Endothelial cell of umbilical vein (primary cell): Measurements from ENCODE around the gene ZNF407. TPM values are rescaled to one million over a fixed set of nuclear protein-coding genes. Genes with fewer than 3 reads are reported as not detected.

Source experiments
- BruUV-seq: library from RNA; stranded (reverse); fragments of 400-500 nt; replicated peaks from 2 replicates; lab custom pipeline; 2021; lab: Mats Ljungman, UMichigan
- CTCF ChIA-PET: fragments of 300-600, 350-600 bp; sonication (Branson Sonifier 250); formaldehyde crosslinking; loops from one replicate; lab custom pipeline; 2021; ENCODE audit warnings: antibody characterized with exemption, inconsistent platforms; lab: Charles Lee
- POLR2A ChIA-PET: fragments of 300-600, 350-600 bp; sonication (Branson Sonifier 250); formaldehyde crosslinking; loops from one replicate; lab custom pipeline; 2021; ENCODE audit warnings: antibody characterized with exemption, inconsistent platforms; lab: Charles Lee
- DNase-seq: peaks from one replicate; pipeline ENCODE4 v3.0.0-alpha.2; 2011; ENCODE audit warnings: low read depth, low spot score
- FAIRE-seq: peaks from 2 replicates; lab custom pipeline; 2011; peaks lifted over from hg19 to GRCh38; lab: Jason Lieb, UNC
- H2AFZ ChIP-seq: 2 replicates; pipeline ENCODE4 v1.6.0; 2012; ENCODE audit warnings: low read depth, low read length, control low read depth, inconsistent platforms
- H3K27ac ChIP-seq: 2 replicates; pipeline ENCODE4 v1.5.1; 2011; ENCODE audit warnings: low read depth, mild to moderate bottlenecking, control low read depth, low read length, moderate library complexity; ENCODE audit not compliant: insufficient read depth
- H3K27me3 ChIP-seq, 2 experiments: 2 replicates each; pipeline versions ENCODE4 v1.6.0 to v1.6.1; 2011; ENCODE audit warnings: low read length in 2 of 2, mixed read lengths in 1 of 2; ENCODE audit not compliant: control insufficient read depth in 2 of 2, insufficient read depth in 2 of 2
- H3K36me3 ChIP-seq, 2 experiments: 2 replicates in 1 of 2; 3 replicates in 1 of 2; pipeline ENCODE4 v1.5.1; 2011; ENCODE audit warnings: low read length in 2 of 2, mild to moderate bottlenecking in 1 of 2, moderate library complexity in 1 of 2; ENCODE audit not compliant: control insufficient read depth in 2 of 2, insufficient read depth in 2 of 2; ENCODE audit errors: extremely low read depth in 1 of 2
- H3K4me1 ChIP-seq: 3 replicates; pipeline ENCODE4 v1.5.1; 2011; ENCODE audit warnings: mild to moderate bottlenecking, low read length; ENCODE audit not compliant: control insufficient read depth, insufficient read depth; ENCODE audit errors: extremely low read depth
- H3K4me2 ChIP-seq: 2 replicates; pipeline ENCODE4 v1.6.1; 2011; ENCODE audit warnings: low read length, control low read depth, mixed read lengths; ENCODE audit not compliant: insufficient read depth
- H3K4me3 ChIP-seq, 3 experiments: fragments of 200-600 bp in 1 of 3; sonication (generic), shearing (Covaris generic) in 1 of 3; replicated peaks in 1 of 3; 2 replicates each; pipeline ENCODE4 v1.5.1; 2011 to 2016; ENCODE audit warnings: control low read depth in 3 of 3, low read length in 3 of 3, mild to moderate bottlenecking in 2 of 3, inconsistent platforms in 1 of 3, low read depth in 1 of 3, moderate library complexity in 1 of 3; ENCODE audit not compliant: insufficient read depth in 1 of 3
- H3K79me2 ChIP-seq: 2 replicates; pipeline ENCODE4 v1.6.0; 2012; ENCODE audit warnings: low read length, inconsistent platforms; ENCODE audit not compliant: control insufficient read depth, insufficient read depth
- H3K9ac ChIP-seq: replicated peaks from 2 replicates; pipeline ENCODE3; 2011; ENCODE audit warnings: low read length, control low read depth; ENCODE audit not compliant: insufficient read depth; ENCODE audit errors: extremely low read depth
- H3K9me1 ChIP-seq: replicated peaks from 3 replicates; pipeline ENCODE4 v1.6.0; 2011; ENCODE audit warnings: mild to moderate bottlenecking, low read length; ENCODE audit not compliant: control insufficient read depth, insufficient read depth; ENCODE audit errors: extremely low read depth
- H3K9me3 ChIP-seq: replicated peaks from 2 replicates; pipeline ENCODE4 v1.5.1; 2012; ENCODE audit warnings: low read length, inconsistent platforms; ENCODE audit not compliant: control insufficient read depth, insufficient read depth
- H4K20me1 ChIP-seq: replicated peaks from 2 replicates; pipeline ENCODE3; 2011; ENCODE audit warnings: mild to moderate bottlenecking, low read length; ENCODE audit not compliant: control insufficient read depth, insufficient read depth; ENCODE audit errors: extremely low read depth
- EZH2 ChIP-seq: IDR thresholded peaks from 2 replicates; pipeline ENCODE4 v1.6.1; 2012; ENCODE audit warnings: borderline replicate concordance, low read depth, mild to moderate bottlenecking, moderate library complexity, low read length, inconsistent platforms; ENCODE audit not compliant: severe bottlenecking
- FOS ChIP-seq: IDR thresholded peaks from 2 replicates; pipeline ENCODE4 v1.6.1; 2011; ENCODE audit warnings: mild to moderate bottlenecking, low read length, moderate library complexity, borderline replicate concordance; ENCODE audit not compliant: insufficient read depth
- GATA2 ChIP-seq: IDR thresholded peaks from 2 replicates; pipeline ENCODE4 v1.7.0; 2011; ENCODE audit warnings: low read depth, mild to moderate bottlenecking, moderate library complexity, mixed read lengths, low read length; ENCODE audit not compliant: insufficient read length, insufficient read depth
- JUN ChIP-seq: IDR thresholded peaks from 2 replicates; pipeline ENCODE4 v1.6.1; 2011; ENCODE audit warnings: borderline replicate concordance, low read depth; ENCODE audit not compliant: insufficient read length, insufficient read depth
- MYC ChIP-seq: IDR thresholded peaks from one replicate; pipeline ENCODE4 v1.6.1; 2011; ENCODE audit warnings: mild to moderate bottlenecking, low read depth, low read length
- POLR2A ChIP-seq: IDR thresholded peaks from 2 replicates; pipeline ENCODE4 v1.6.1; 2012; ENCODE audit warnings: low read depth, mild to moderate bottlenecking, control low read depth, low read length
- POLR2AphosphoS5 ChIP-seq: IDR thresholded peaks from 2 replicates; pipeline ENCODE4 v1.6.1; 2012; ENCODE audit warnings: low read depth, mild to moderate bottlenecking, control low read depth, low read length, moderate library complexity; ENCODE audit not compliant: insufficient read depth
- dilution Hi-C: fragments of 300-500 bp; cut with MboI; formaldehyde crosslinking; loops from one replicate; pipeline ENCODE4 v1.15.0; 2019; ENCODE audit warnings: low sequenced_read_pairs; ENCODE audit not compliant: extremely low pct_ligation_motif_present
- intact Hi-C: fragments of 100-400 bp; cut with micrococcal nuclease; formaldehyde crosslinking; loops from one replicate; pipeline ENCODE4 v1.10.0; 2022
- polyA plus RNA-seq, 4 experiments: library from polyadenylated mRNA; depleted of rRNA in 3 of 4; stranded (reverse) in 3 of 4; unstranded in 1 of 4; fragments of >200 nt; gene quantifications; 2 replicates each; pipeline versions ENCODE4 v1.2.1 to v1.2.3, GENCODE V29; 2011 to 2012; ENCODE audit warnings: missing spikeins in 1 of 4
- total RNA-seq: library from RNA; stranded (reverse); gene quantifications from 2 replicates; pipeline ENCODE4 v1.2.3, GENCODE V29; 2021
- TF ChIP-seq, protein P1 (sequence below): IDR thresholded peaks from 2 replicates; pipeline ENCODE4 v1.6.1; 2011; ENCODE audit not compliant: insufficient read depth, insufficient read length
- TF ChIP-seq, protein P2 (sequence below), 2 donors: IDR thresholded peaks; 1 replicate in 1 of 2; 2 replicates in 1 of 2; pipeline ENCODE4 v1.5.1; 2011; ENCODE audit warnings: low read length in 2 of 2, mild to moderate bottlenecking in 2 of 2, moderate library complexity in 2 of 2, control low read depth in 1 of 2, inconsistent platforms in 1 of 2, low read depth in 1 of 2; ENCODE audit not compliant: insufficient read depth in 1 of 2; ENCODE audit errors: extremely low read depth in 1 of 2

ZNF407 gene
- total and polyA plus RNA-seq, 2 donors (not counting 3 experiments of a cell fraction or from before 2014, with no cell fraction given), result 3.8 to 20.1 TPM

DNA sequence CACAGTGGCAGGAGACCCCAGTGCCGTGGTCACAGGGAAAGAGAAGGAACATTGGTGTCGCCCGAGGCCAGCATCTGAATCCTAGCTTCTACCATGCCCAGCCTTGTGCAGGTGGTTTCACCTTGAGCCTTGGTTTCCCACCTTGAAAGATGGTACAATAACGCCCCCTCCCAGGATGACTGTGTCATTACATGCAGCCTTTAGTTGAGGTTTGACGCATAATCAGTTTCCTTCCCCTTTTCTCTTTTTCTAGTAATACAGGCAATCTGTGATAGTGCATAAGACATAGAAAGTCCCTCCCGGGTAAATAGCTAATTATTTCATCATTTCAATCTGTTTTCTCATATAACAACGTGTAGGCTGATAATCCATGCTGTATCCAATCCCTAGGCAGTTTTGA lies 29.8 kb upstream of the ZNF407 start:
- Histone ChIP-seq H3K9me1 (no peaks in the 10 kb centered on the region), H3K9ac (no peak overlapping the region), H3K27ac (no peak overlapping the region), H3K9me3 (no peaks in the 10 kb centered on the region), H3K4me1 (no peaks in the 10 kb centered on the region), H3K27me3 (no peaks in the 10 kb centered on the region), H4K20me1 (no peaks in the 10 kb centered on the region), H3K4me2 (no peak overlapping the region), H2AFZ (no peak overlapping the region), H3K4me3 (no peak overlapping the region), H3K79me2 (no peaks in the 10 kb centered on the region), H3K36me3 (no peaks in the 10 kb centered on the region)
- POLR2A ChIA-PET, result no interaction called here
- no peak for DNase-seq
- CTCF ChIA-PET, result interaction anchor here (2.9 kb wide), 1 partner anchor 16 kb away, joined by 10 read pairs; no protein-coding TSS in a partner anchor
- no peak for TF ChIP-seq MYC
- no peak for TF ChIP-seq POLR2AphosphoS5
- TF ChIP-seq, protein P1, sequence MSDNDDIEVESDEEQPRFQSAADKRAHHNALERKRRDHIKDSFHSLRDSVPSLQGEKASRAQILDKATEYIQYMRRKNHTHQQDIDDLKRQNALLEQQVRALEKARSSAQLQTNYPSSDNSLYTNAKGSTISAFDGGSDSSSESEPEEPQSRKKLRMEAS, result no peak
- TF ChIP-seq GATA2, result no peak
- intact Hi-C loops (no loop called here), dilution Hi-C loops (no loop called here)
- BruUV-seq, result no TSS peak
- no peak for FAIRE-seq

DNA sequence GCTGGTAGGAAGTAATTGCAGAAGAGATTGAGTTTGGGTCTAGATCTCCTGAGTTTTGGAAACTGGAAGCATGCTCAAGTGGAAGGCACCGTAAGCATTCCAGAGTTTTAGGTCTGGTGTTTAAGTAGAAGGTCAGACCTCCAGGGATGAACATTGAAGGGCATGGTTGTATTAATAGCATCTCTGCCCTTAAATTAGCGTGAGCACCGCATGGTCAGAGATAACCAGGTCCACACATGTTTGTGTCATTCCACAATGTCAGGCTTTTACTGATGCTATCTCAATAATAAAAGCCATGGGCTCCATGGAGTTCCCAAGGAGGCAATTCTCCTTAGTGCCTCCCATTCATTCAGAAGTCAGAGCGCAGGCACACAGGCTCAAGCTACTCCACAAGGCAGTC lies 28.3 kb upstream of the ZNF407 start:
- dilution Hi-C loops, result no loop called here
- Histone ChIP-seq H3K4me3 (no peak overlapping the region), H3K36me3 (no peaks in the 10 kb centered on the region), H3K9me1 (no peaks in the 10 kb centered on the region), H3K4me2 (no peak overlapping the region), H3K79me2 (no peaks in the 10 kb centered on the region), H3K9ac (no peak overlapping the region), H2AFZ (no peak overlapping the region), H3K27ac (no peak overlapping the region), H3K27me3 (no peaks in the 10 kb centered on the region), H3K9me3 (no peaks in the 10 kb centered on the region), H3K4me1 (no peaks in the 10 kb centered on the region), H4K20me1 (no peaks in the 10 kb centered on the region)
- ChIA-PET POLR2A (no interaction called here), CTCF (interaction anchor here (2.9 kb wide), 1 partner anchor 17 kb away, joined by 10 read pairs; no protein-coding TSS in a partner anchor)
- BruUV-seq, result no TSS peak
- FAIRE-seq (no peak), DNase-seq (no peak)
- TF ChIP-seq GATA2, result no peak
- no peak for TF ChIP-seq POLR2AphosphoS5
- no peak for TF ChIP-seq POLR2A
- TF ChIP-seq, protein P2, sequence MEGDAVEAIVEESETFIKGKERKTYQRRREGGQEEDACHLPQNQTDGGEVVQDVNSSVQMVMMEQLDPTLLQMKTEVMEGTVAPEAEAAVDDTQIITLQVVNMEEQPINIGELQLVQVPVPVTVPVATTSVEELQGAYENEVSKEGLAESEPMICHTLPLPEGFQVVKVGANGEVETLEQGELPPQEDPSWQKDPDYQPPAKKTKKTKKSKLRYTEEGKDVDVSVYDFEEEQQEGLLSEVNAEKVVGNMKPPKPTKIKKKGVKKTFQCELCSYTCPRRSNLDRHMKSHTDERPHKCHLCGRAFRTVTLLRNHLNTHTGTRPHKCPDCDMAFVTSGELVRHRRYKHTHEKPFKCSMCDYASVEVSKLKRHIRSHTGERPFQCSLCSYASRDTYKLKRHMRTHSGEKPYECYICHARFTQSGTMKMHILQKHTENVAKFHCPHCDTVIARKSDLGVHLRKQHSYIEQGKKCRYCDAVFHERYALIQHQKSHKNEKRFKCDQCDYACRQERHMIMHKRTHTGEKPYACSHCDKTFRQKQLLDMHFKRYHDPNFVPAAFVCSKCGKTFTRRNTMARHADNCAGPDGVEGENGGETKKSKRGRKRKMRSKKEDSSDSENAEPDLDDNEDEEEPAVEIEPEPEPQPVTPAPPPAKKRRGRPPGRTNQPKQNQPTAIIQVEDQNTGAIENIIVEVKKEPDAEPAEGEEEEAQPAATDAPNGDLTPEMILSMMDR (IDR thresholded peaks at IDR 0.05; ENCODE audit: extremely low read depth in 1 of 2, insufficient read depth in 1 of 2, low read depth in 1 of 2, low read length in 2 of 2), result no peak
- no peak for TF ChIP-seq JUN
- TF ChIP-seq MYC, result no peak
- no peak for TF ChIP-seq EZH2
- TF ChIP-seq, protein P1, result no peak
- no peak for TF ChIP-seq FOS
- intact Hi-C loops, result no loop called here
